Measurements from ENCODE around the gene ABHD15.
A peak's percentile ranks its signal among the peaks of the same experiment; 100 is the strongest.

The ABHD15 gene

GRCh38 chr17:29574732-29575510 is 8.1 kb upstream of the ABHD15 start:
- intact Hi-C loops (cut with DNase I), result loop anchor here (10.0 kb wide), 1 partner anchor 200 kb away; no protein-coding TSS in a partner anchor
- peak in 10 of 42 donors; percentile 2 to 41 (median 8) for DNase-seq

- peak in 17 of 42 donors; percentile 10 to 48 (median 26) for DNase-seq
- intact Hi-C loops (cut with DNase I), result loop anchor here (10.0 kb wide), 1 partner anchor 199 kb away; no protein-coding TSS in a partner anchor
Observed at GRCh38 chr17:29573871-29574731, 7.3 kb upstream of the ABHD15 start.

- DNase-seq, result peak in 13 of 42 donors; percentile 2 to 40 (median 16)
Observed at GRCh38 chr17:29573558-29573869, 6.7 kb upstream of the ABHD15 start.

GRCh38 chr17:29572691-29573557 is 6.1 kb upstream of the ABHD15 start:
- DNase-seq, result peak in 37 of 42 donors; percentile 51 to 87 (median 74)
- intact Hi-C loops (cut with DNase I), result loop anchor here (10.0 kb wide), 1 partner anchor 198 kb away; no protein-coding TSS in a partner anchor

More at GRCh38 chr17:29573558-29573869, 6.7 kb upstream of the ABHD15 start:
- intact Hi-C loops (cut with DNase I), result loop anchor here (10.0 kb wide), 1 partner anchor 199 kb away; no protein-coding TSS in a partner anchor

GRCh38 chr17:29571883-29572681 is 5.2 kb upstream of the ABHD15 start:
- DNase-seq, result peak in 16 of 42 donors; percentile 8 to 59 (median 28)
- intact Hi-C loops (cut with DNase I), result loop anchor here (10.0 kb wide), 1 partner anchor 197 kb away; no protein-coding TSS in a partner anchor

GRCh38 chr17:29571486-29571882 is 4.6 kb upstream of the ABHD15 start:
- peak in 8 of 42 donors; percentile 1 to 37 (median 18) for DNase-seq
- intact Hi-C loops (cut with DNase I), result loop anchor here (10.0 kb wide), 1 partner anchor 197 kb away; no protein-coding TSS in a partner anchor

GRCh38 chr17:29570521-29570920 is 3.7 kb upstream of the ABHD15 start:
- intact Hi-C loops (cut with DNase I), result loop anchor here (10.0 kb wide), 1 partner anchor 196 kb away; no protein-coding TSS in a partner anchor
- peak in 7 of 42 donors; percentile 1 to 33 (median 22) for DNase-seq

GRCh38 chr17:29569245-29569950 is 2.6 kb upstream of the ABHD15 start:
- intact Hi-C loops (cut with DNase I), result loop anchor here (10.0 kb wide), 2 partner anchors 275 to 415 kb away; partner anchors contain the start of gene NUFIP2
- peak in 14 of 42 donors; percentile 2 to 55 (median 31) for DNase-seq

DNA sequence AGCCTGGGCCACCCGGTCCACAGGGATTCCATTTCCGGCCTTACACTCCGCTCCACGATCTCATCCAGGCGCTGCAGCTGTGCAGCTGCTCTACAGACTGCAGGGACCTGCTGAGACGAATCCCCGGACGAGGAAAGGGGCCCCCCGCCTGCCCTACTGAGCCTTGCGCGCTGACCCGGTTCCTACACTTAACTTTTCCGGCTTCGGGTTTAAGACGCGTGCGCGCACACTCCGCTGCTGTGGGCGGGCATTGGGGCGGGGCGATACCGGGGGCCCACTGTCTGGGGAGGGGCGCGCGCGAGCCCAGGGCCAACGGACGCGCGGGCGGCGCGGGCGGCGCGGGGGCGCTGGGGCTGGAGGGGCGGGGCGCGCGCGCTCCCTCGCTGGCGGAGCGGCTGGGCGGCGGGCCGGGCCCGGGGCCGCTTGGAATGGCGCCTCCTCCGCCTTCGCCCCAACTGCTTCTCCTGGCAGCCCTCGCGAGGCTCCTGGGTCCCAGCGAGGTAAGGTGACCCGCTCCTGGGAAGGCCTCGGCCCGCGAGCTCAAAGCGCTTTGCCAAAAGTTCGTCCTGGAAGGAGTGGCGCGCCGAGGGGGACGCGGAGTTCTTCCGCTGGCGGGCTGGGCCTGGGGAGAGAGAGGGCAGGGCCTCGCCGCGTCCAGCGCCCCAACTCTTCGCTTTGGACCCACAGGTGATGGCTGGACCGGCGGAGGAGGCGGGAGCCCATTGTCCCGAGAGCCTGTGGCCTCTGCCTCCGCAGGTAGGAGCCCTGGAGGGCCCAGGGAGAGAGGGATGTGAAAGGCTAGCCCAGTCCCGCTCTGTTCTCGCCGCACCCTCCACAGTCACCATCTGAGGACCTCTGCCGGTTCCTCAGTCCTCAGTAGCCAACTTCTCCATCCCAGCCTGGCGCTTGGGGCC is 1.8 kb upstream of the ABHD15 start, which contains the start of gene TP53I13:
Gene TP53I13 (plus strand): TSS at position 371 of the 914 bp plus-strand sequence. CDS start 58 bp downstream, at position 429.
- peak in 41 of 42 donors; percentile 76 to 94 (median 85) for DNase-seq
- intact Hi-C loops (cut with DNase I), result loop anchor here (10.0 kb wide), 2 partner anchors 274 to 414 kb away; partner anchors contain the start of gene NUFIP2

DNA sequence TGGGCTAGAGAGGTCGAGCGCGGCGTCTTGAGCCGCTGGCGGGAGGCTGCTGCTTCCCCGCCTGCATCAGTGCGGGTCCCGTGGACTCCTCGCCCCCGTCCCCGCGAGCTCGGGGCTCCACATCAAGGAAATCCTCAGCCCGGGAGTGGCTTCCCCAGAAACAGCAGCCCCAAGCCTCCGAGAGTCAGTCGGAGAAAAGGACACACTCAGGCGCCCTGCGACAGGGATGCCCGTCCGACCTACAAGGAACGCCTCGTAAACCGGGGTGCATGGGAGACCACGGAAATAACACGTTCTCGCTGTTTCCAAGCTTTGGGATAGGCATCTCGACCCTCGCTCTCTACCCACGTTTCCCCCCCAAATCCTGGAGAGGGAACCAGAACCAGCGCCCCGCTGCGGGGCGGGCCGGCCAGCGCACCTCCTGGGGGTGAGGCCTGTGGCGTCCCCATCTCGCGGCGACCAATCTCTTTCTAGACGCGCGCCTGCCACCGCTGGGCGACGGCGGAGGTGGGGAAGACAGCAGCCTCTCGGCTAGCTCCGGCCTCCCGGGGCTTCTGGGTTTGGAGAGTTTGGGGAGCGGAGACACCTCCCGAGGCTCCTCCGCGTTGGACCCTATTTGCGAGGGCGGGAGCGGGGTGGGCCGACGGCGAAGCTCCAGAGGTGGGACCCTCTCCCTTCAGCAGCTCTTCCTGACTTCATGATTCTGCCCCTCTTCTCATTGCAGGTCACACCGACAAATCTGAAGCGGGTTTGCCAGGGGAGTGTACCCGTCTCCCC is 905 bp upstream of the ABHD15 start:
- DNase-seq, result peak in 25 of 42 donors; percentile 17 to 79 (median 59)
- intact Hi-C loops (cut with DNase I), result loop anchor here (10.0 kb wide), 2 partner anchors 273 to 413 kb away; partner anchors contain the start of gene NUFIP2

DNA sequence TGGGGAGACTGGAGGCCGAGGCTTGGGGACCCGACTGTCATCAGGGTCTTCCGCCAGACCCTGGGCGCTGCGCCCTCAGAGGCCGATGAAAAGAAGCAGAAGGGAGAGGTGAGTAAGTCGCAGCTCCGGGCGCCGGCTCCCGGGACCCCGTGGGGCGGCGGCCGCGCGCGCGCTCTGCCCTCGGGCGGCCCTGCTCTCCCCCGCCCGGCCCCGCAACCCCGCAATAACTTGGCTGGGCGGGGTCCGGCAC is 392 bp upstream of the ABHD15 start:
- intact Hi-C loops (cut with DNase I), result loop anchor here (10.0 kb wide), 2 partner anchors 272 to 412 kb away; partner anchors contain the start of gene NUFIP2
- no peak for DNase-seq

- DNase-seq, result peak in 8 of 42 donors; percentile 9 to 51 (median 24)
Observed at GRCh38 chr17:29565643-29566472, 979 bp downstream of the ABHD15 start.

GRCh38 chr17:29563816-29564215 is 3.0 kb downstream of the ABHD15 start:
- intact Hi-C loops (cut with DNase I), result loop anchor here (10.0 kb wide), 2 partner anchors 269 to 409 kb away; partner anchors contain the start of gene NUFIP2
- DNase-seq, result peak in 3 of 42 donors; percentile 3 to 25 (median 15)

More at GRCh38 chr17:29565643-29566472, 979 bp downstream of the ABHD15 start:
- intact Hi-C loops (cut with DNase I), result loop anchor here (10.0 kb wide), 2 partner anchors 271 to 411 kb away; partner anchors contain the start of gene NUFIP2

GRCh38 chr17:29562615-29563014 is 4.2 kb downstream of the ABHD15 start:
- intact Hi-C loops (cut with DNase I), result loop anchor here (10.0 kb wide), 2 partner anchors 268 to 408 kb away; partner anchors contain the start of gene NUFIP2
- peak in 4 of 42 donors; percentile 2 to 27 (median 12) for DNase-seq

All from head of caudate nucleus (tissue), 42 donors.